ENCODE results near the gene SLC38A1.

Gene SLC38A1

DNA sequence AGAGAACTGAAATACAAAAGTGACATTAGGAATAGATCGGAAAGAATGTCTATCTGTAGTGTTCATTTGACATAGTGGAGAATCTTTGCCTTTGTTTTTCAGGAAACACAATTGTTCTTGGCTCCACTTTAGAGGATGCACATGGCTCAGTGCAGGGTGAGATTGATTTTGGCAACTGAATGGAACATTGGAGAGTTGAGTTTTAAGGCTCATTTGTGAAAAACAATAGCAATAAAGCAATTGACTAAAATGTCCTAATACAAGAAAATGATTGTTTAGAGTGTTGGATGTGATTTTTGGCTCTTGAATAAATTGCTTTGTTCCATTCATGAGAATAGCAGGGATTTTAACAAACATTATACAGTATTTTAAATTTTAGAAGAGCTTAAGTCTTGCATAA lies 116.4 kb downstream of the SLC38A1 start:
- ChIA-PET CTCF (interaction anchor here (0.8 to 1.2 kb wide), 5 partner anchors 9 to 781 kb away, joined by 3 to 10 read pairs (median 3); partner anchors contain the start of gene SLC38A1), POLR2A (no interaction called here)
- DNase-seq: no peak
- 100% methylated on average over 1 of the region's 1 CpG for WGBS (ENCODE audit: insufficient coverage)
- no peak overlapping the region for H3K4me3 ChIP-seq (ENCODE audit: control insufficient read depth in 1 of 7, extremely low read depth in 1 of 7, insufficient read depth in 4 of 7, low read depth in 2 of 7, low read length in 6 of 7)
- H3K4me1 ChIP-seq (ENCODE audit: control extremely low read depth in 1 of 4, control insufficient read depth in 4 of 4, insufficient read depth in 4 of 4, low read length in 3 of 4): peaks cover 0 to 9% (median 0%) of the 10 kb centered on the region in 4 experiments
- H3K27me3 ChIP-seq (replicated peaks in 2 of 5; ENCODE audit: control insufficient read depth in 4 of 5, insufficient read depth in 5 of 5, low read length in 4 of 5): no peaks in the 10 kb centered on the region
- peaks cover 0 to 4% (median 0%) of the 10 kb centered on the region in 5 experiments for H3K9me3 ChIP-seq (ENCODE audit: control extremely low read depth in 1 of 5, control insufficient read depth in 4 of 5, insufficient read depth in 2 of 5, low read depth in 1 of 5, low read length in 4 of 5)
- no peak overlapping the region for H3K27ac ChIP-seq (ENCODE audit: insufficient read depth in 1 of 2, low read depth in 1 of 2, low read length in 2 of 2, poor library complexity in 1 of 2, severe bottlenecking in 2 of 2)
- no peaks in the 10 kb centered on the region for H3K36me3 ChIP-seq (ENCODE audit: control insufficient read depth in 4 of 4, insufficient read depth in 4 of 4, low read length in 3 of 4)

DNA sequence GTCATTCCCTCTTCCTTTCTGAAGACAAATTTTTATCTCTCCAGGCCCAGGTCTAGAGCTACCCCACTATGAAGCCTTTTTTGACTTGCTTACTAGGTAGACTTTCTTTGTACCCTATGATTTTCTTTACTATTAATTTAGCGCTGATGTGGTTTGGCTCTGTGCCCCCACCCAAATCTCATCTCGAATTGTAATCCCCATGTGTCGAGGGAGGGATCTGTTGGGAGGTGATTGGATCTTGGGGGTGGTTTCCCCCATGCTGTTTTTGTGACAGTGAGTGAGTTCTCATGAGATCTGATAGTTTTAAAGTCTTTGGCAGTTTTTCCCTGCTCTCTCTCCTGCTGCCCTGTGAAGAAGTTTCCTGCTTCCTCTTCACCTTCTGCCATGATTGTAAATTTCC lies 118.1 kb downstream of the SLC38A1 start:
- no peaks in the 10 kb centered on the region for H3K9me3 ChIP-seq (ENCODE audit: control extremely low read depth in 1 of 5, control insufficient read depth in 4 of 5, insufficient read depth in 2 of 5, low read depth in 1 of 5, low read length in 4 of 5)
- H3K27me3 ChIP-seq (replicated peaks in 2 of 5; ENCODE audit: control insufficient read depth in 4 of 5, insufficient read depth in 5 of 5, low read length in 4 of 5): no peaks in the 10 kb centered on the region
- H3K27ac ChIP-seq (ENCODE audit: insufficient read depth in 1 of 2, low read depth in 1 of 2, low read length in 2 of 2, poor library complexity in 1 of 2, severe bottlenecking in 2 of 2): no peak overlapping the region
- no peaks in the 10 kb centered on the region for H3K36me3 ChIP-seq (ENCODE audit: control insufficient read depth in 4 of 4, insufficient read depth in 4 of 4, low read length in 3 of 4)
- peaks cover 0 to 9% (median 0%) of the 10 kb centered on the region in 4 experiments for H3K4me1 ChIP-seq (ENCODE audit: control extremely low read depth in 1 of 4, control insufficient read depth in 4 of 4, insufficient read depth in 4 of 4, low read length in 3 of 4)
- 20% methylated on average over 1 of the region's 3 CpGs for WGBS (ENCODE audit: insufficient coverage)
- H3K4me3 ChIP-seq (ENCODE audit: control insufficient read depth in 1 of 7, extremely low read depth in 1 of 7, insufficient read depth in 4 of 7, low read depth in 2 of 7, low read length in 6 of 7): no peak overlapping the region
- POLR2A ChIA-PET: interaction anchor here (0.7 kb wide), 1 partner anchor 802 kb away, joined by 3 read pairs; no protein-coding TSS in a partner anchor
- CTCF ChIA-PET: no interaction called here
- DNase-seq: peak in 1 of 3 donors; percentile 25

DNA sequence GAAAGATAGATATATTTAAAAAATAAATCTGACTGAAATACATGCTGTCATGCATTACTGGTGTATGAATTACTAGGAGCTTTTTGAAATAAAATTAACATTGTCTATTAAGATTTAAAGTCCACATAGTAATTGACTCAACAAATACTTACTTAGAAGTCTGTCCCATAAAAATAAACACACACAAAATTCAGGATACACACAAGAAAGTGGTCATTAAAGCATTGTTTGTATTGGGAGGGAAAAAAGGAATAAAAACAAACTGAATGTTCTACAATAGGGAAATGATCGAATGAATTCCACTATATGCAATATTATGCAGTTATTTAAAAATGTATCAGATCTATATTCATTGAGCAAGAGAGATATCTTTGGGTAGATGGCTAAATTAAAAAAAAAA lies 118.9 kb downstream of the SLC38A1 start:
- H3K36me3 ChIP-seq (ENCODE audit: control insufficient read depth in 4 of 4, insufficient read depth in 4 of 4, low read length in 3 of 4): no peaks in the 10 kb centered on the region
- peaks cover 0 to 9% (median 0%) of the 10 kb centered on the region in 4 experiments for H3K4me1 ChIP-seq (ENCODE audit: control extremely low read depth in 1 of 4, control insufficient read depth in 4 of 4, insufficient read depth in 4 of 4, low read length in 3 of 4)
- no peak overlapping the region for H3K4me3 ChIP-seq (ENCODE audit: control insufficient read depth in 1 of 7, extremely low read depth in 1 of 7, insufficient read depth in 4 of 7, low read depth in 2 of 7, low read length in 6 of 7)
- no CpG with 5 or more reads among the region's 1 CpG for WGBS (ENCODE audit: insufficient coverage)
- no peak overlapping the region for H3K27ac ChIP-seq (ENCODE audit: insufficient read depth in 1 of 2, low read depth in 1 of 2, low read length in 2 of 2, poor library complexity in 1 of 2, severe bottlenecking in 2 of 2)
- H3K9me3 ChIP-seq (ENCODE audit: control extremely low read depth in 1 of 5, control insufficient read depth in 4 of 5, insufficient read depth in 2 of 5, low read depth in 1 of 5, low read length in 4 of 5): no peaks in the 10 kb centered on the region
- CTCF ChIA-PET: no interaction called here
- no peaks in the 10 kb centered on the region for H3K27me3 ChIP-seq (replicated peaks in 2 of 5; ENCODE audit: control insufficient read depth in 4 of 5, insufficient read depth in 5 of 5, low read length in 4 of 5)
- no peak for DNase-seq
- POLR2A ChIA-PET: no interaction called here

DNA sequence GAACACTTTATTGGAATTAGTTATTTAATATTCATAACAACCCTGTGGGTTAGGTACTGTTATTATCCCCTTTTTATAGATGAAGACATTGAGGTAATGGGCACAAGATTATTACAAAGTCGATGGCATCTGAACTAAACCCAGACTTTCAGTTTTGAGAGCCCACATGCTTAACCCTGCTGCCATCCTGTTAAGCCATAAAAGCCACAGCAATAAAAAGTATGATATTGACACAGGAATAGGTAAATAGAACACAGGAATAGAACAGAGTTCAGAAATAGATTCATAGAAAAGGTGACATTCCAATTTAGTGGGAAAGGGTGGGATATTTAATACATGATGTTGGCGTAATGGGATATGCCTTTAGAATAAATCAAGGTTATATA lies 119.8 kb downstream of the SLC38A1 start:
- POLR2A ChIA-PET: no interaction called here
- H3K9me3 ChIP-seq (ENCODE audit: control extremely low read depth in 1 of 5, control insufficient read depth in 4 of 5, insufficient read depth in 2 of 5, low read depth in 1 of 5, low read length in 4 of 5): no peaks in the 10 kb centered on the region
- no peak overlapping the region for H3K4me3 ChIP-seq (ENCODE audit: control insufficient read depth in 1 of 7, extremely low read depth in 1 of 7, insufficient read depth in 4 of 7, low read depth in 2 of 7, low read length in 6 of 7)
- no CpG with 5 or more reads among the region's 2 CpGs for WGBS (ENCODE audit: insufficient coverage)
- no peak for DNase-seq
- peaks cover 0 to 9% (median 0%) of the 10 kb centered on the region in 4 experiments for H3K4me1 ChIP-seq (ENCODE audit: control extremely low read depth in 1 of 4, control insufficient read depth in 4 of 4, insufficient read depth in 4 of 4, low read length in 3 of 4)
- no peaks in the 10 kb centered on the region for H3K36me3 ChIP-seq (ENCODE audit: control insufficient read depth in 4 of 4, insufficient read depth in 4 of 4, low read length in 3 of 4)
- CTCF ChIA-PET: no interaction called here
- no peaks in the 10 kb centered on the region for H3K27me3 ChIP-seq (replicated peaks in 2 of 5; ENCODE audit: control insufficient read depth in 4 of 5, insufficient read depth in 5 of 5, low read length in 4 of 5)
- H3K27ac ChIP-seq (ENCODE audit: insufficient read depth in 1 of 2, low read depth in 1 of 2, low read length in 2 of 2, poor library complexity in 1 of 2, severe bottlenecking in 2 of 2): no peak overlapping the region

DNA sequence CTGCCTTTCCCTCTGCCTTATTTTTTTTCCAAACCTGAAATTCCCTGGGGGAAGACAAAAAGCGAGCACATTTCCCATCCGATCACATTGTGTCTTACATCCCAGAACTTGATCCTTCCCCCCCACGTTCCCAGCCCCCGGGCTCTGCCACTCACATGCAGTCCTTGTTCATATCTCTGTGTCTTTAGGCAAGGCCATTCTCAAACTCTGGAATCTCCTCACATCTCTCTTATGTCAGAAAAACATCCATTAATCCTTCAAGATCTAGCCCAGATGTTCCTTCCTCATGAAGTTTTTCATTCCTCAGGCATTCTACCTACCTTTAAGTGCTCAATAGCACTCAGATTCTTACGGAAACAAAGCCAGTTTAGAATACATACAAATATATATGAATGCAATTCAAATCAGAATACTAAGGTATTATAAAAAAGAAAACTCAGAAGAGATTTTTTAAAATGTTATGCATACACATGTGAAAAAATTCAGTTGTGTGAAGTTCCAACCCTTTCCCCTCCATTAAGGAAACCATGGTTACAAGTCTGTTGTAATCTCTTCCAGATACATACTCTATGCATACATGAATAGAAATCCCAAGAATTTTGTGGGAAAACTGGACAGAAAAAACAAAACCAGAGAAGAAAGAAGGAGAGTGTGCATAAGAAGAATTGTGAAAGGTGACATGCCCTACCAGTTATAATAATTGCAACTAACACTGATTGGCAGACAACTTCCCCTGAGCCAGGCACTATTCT lies 120.3 kb downstream of the SLC38A1 start:
- H3K36me3 ChIP-seq (ENCODE audit: control insufficient read depth in 4 of 4, insufficient read depth in 4 of 4, low read length in 3 of 4): no peaks in the 10 kb centered on the region
- H3K27ac ChIP-seq (ENCODE audit: insufficient read depth in 1 of 2, low read depth in 1 of 2, low read length in 2 of 2, poor library complexity in 1 of 2, severe bottlenecking in 2 of 2): no peak overlapping the region
- DNase-seq: no peak
- peaks cover 0 to 9% (median 0%) of the 10 kb centered on the region in 4 experiments for H3K4me1 ChIP-seq (ENCODE audit: control extremely low read depth in 1 of 4, control insufficient read depth in 4 of 4, insufficient read depth in 4 of 4, low read length in 3 of 4)
- POLR2A ChIA-PET: no interaction called here
- H3K4me3 ChIP-seq (ENCODE audit: control insufficient read depth in 1 of 7, extremely low read depth in 1 of 7, insufficient read depth in 4 of 7, low read depth in 2 of 7, low read length in 6 of 7): no peak overlapping the region
- CTCF ChIA-PET: no interaction called here
- H3K9me3 ChIP-seq (ENCODE audit: control extremely low read depth in 1 of 5, control insufficient read depth in 4 of 5, insufficient read depth in 2 of 5, low read depth in 1 of 5, low read length in 4 of 5): no peaks in the 10 kb centered on the region
- no peaks in the 10 kb centered on the region for H3K27me3 ChIP-seq (replicated peaks in 2 of 5; ENCODE audit: control insufficient read depth in 4 of 5, insufficient read depth in 5 of 5, low read length in 4 of 5)
- 96% methylated on average over 2 of the region's 5 CpGs for WGBS (ENCODE audit: insufficient coverage)

DNA sequence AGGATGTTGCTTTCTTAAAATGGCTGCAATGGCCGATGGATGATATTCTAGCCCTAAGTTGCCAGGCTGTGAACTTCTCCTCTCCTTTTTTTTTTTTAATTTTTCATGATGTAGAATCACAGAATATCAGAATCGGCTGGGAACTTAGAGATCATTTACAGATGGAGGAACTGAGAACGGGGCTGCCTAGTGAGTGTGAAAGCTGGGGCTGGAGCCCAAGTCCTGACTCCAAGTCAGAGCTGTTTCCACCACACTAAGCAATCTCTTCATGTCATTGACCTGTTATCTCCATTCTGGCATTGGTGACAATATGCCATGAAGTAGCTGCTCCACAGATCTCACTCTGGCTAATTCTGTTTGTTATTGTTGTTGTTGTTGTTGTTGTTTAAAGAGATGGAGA lies 121.7 kb downstream of the SLC38A1 start:
- ChIA-PET CTCF (interaction anchor here (1.3 kb wide), 1 partner anchor 144 kb away, joined by 4 read pairs; no protein-coding TSS in a partner anchor), POLR2A (no interaction called here)
- Histone ChIP-seq H3K9me3 (ENCODE audit: control extremely low read depth in 1 of 5, control insufficient read depth in 4 of 5, insufficient read depth in 2 of 5, low read depth in 1 of 5, low read length in 4 of 5) (no peaks in the 10 kb centered on the region), H3K4me1 (ENCODE audit: control extremely low read depth in 1 of 4, control insufficient read depth in 4 of 4, insufficient read depth in 4 of 4, low read length in 3 of 4) (peaks cover 0 to 9% (median 0%) of the 10 kb centered on the region in 4 experiments), H3K27me3 (replicated peaks in 2 of 5; ENCODE audit: control insufficient read depth in 4 of 5, insufficient read depth in 5 of 5, low read length in 4 of 5) (no peaks in the 10 kb centered on the region), H3K4me3 (ENCODE audit: control insufficient read depth in 1 of 7, extremely low read depth in 1 of 7, insufficient read depth in 4 of 7, low read depth in 2 of 7, low read length in 6 of 7) (no peak overlapping the region), H3K36me3 (ENCODE audit: control insufficient read depth in 4 of 4, insufficient read depth in 4 of 4, low read length in 3 of 4) (no peaks in the 10 kb centered on the region), H3K27ac (ENCODE audit: insufficient read depth in 1 of 2, low read depth in 1 of 2, low read length in 2 of 2, poor library complexity in 1 of 2, severe bottlenecking in 2 of 2) (no peak overlapping the region)
- no peak for DNase-seq
- 100% methylated on average over 2 of the region's 3 CpGs for WGBS (ENCODE audit: insufficient coverage)

DNA sequence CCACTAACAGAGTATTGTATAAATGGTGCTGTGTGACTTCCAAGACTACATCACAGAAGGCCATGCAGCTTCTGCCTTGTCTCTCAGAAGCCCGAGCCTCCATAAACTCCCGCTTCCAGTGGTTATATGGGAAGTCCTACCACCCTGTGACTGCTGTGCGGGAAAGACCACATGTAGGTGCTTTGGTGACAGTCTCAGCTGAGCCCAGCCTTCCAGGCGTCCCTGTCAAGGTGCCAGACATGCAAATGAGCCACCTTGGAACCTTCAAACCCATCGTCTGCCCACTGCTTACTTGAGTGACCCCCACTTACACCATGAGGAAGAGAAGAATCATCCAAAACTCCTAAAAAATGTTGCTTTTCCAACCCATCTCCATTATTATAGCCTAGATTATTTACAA lies 123.0 kb downstream of the SLC38A1 start:
- DNase-seq: no peak
- H3K27ac ChIP-seq (ENCODE audit: insufficient read depth in 1 of 2, low read depth in 1 of 2, low read length in 2 of 2, poor library complexity in 1 of 2, severe bottlenecking in 2 of 2): no peak overlapping the region
- H3K27me3 ChIP-seq (replicated peaks in 2 of 5; ENCODE audit: control insufficient read depth in 4 of 5, insufficient read depth in 5 of 5, low read length in 4 of 5): no peaks in the 10 kb centered on the region
- peaks cover 0 to 4% (median 0%) of the 10 kb centered on the region in 4 experiments for H3K4me1 ChIP-seq (ENCODE audit: control extremely low read depth in 1 of 4, control insufficient read depth in 4 of 4, insufficient read depth in 4 of 4, low read length in 3 of 4)
- ChIA-PET POLR2A (no interaction called here), CTCF (no interaction called here)
- H3K36me3 ChIP-seq (ENCODE audit: control insufficient read depth in 4 of 4, insufficient read depth in 4 of 4, low read length in 3 of 4): no peaks in the 10 kb centered on the region
- 100% methylated on average over 4 of the region's 5 CpGs for WGBS (ENCODE audit: insufficient coverage)
- H3K9me3 ChIP-seq (ENCODE audit: control extremely low read depth in 1 of 5, control insufficient read depth in 4 of 5, insufficient read depth in 2 of 5, low read depth in 1 of 5, low read length in 4 of 5): no peaks in the 10 kb centered on the region
- no peak overlapping the region for H3K4me3 ChIP-seq (ENCODE audit: control insufficient read depth in 1 of 7, extremely low read depth in 1 of 7, insufficient read depth in 4 of 7, low read depth in 2 of 7, low read length in 6 of 7)

Data from common myeloid progenitor, CD34-positive (primary cell).